NCI-H2029 (cell line): ENCODE results near the gene SPRED2.

Experiments used
- DNase-seq: peaks from one replicate; lab custom pipeline; 2025; lab: John Stamatoyannopoulos, UW

Gene SPRED2

DNA sequence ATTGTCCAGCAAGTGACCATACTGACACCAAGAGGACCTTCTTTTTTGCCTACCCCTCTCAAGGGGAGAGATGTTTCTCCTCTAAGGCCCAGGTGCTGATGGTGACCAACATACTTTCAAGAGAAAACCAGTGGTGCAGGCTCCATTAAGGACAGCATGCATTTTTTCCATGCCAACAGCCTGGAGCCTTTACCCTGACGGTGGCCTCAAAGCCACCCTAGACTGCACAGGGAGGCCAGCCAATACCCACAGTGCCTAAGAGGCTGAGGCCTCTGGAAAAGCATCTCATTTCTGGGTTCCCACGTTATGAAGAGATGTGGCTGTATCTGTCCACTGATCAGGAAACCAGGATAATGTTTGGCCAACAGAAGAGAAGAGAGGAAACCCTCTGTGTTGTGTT lies 19.3 kb downstream of the SPRED2 start:
- DNase-seq: no peak

GRCh38 chr2:65411056-65411795 lies 21.2 kb downstream of the SPRED2 start:
- no peak for DNase-seq

DNA sequence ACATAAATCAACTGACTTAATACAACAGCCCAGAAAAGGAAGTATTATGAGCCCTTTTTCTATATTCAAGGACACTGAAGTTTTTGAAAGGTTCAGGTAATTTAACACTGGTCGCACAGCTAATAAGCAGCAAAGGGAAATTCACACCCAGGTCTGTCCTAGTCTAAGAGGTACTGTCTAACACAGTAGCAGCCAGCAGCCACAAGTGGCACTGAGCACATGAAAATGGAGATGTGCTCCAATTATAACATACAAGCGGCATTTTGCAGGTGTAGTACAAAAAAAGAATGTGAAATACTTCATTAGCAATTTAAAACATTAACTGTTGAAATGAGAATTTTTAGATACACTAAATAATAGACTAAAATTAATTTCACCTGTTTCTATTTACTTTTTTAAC lies 23.4 kb downstream of the SPRED2 start:
- no peak for DNase-seq

- no peak for DNase-seq
These were observed 25.2 kb downstream of the SPRED2 start for GRCh38 chr2:65407240-65407639.

DNA sequence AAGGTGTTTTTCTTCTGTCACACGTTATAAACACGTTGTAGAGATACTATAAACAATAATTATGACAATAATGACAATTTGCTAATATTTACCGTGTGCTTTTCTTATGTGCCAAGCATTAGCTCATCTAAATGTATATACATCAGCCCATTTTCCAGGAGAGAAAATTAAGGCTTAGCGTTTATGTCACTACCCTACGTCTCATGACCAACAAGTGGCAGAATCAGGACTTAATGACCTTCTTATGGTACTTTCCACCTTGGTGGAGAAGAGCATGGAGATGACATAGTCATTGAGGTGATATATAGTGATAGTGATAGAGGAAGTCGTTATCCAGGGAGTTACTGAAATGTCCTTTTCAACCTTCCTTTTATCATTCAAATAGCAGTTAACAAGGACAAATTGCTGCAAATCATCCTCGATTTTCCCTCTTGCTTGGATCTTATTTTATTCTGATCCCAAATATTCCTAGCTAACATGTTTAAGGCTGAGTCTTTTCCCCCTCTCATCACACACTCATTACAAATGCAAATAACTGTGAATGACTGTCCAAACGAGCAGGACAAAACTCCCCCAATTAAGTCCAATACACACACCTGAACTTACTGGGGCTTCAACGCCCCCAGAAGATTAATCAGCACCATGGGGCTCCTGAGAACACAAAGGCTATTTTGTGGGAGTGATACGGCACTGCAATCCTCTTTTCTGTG lies 27.3 kb downstream of the SPRED2 start:
- no peak for DNase-seq

DNA sequence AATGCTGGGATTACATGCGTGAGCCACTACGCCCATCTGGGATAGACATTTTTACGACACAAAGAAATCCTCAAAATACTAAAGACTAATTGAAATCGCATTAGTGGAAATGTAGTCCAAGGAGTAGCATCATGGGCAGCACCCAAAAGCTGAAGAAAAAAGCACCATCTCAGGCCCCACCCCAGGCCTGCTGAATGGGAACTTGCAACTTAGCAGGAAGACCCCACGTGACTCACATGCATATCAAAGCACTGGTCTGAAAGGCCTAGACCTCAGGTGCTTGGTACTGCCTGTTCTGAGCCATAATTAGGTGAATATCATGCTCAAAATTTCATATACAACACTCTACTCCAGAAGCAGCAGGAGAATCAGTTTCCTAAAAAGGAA lies 28.9 kb downstream of the SPRED2 start:
- no peak for DNase-seq

- DNase-seq: no peak
These were observed 29.4 kb downstream of the SPRED2 start for GRCh38 chr2:65402780-65403528.

DNA sequence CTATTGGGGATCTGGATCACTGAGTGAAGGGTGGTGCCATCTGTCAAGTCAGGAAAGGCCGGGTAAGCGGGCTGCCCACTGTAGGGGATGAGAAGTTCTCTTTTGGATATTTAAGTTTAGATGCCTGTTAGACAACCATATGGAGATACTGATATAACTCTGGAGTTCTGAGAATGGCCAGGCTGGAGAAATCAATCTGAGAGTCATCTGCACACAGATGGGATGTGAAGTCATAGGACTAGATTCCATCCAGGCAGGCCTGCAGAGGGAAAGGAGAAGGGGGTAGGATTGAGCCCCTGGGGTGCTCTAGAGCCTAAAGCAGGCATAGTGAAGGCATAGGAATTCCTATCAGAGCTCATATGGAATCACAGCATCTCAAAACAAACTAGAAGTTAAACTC lies 30.1 kb downstream of the SPRED2 start:
- DNase-seq: no peak

DNA sequence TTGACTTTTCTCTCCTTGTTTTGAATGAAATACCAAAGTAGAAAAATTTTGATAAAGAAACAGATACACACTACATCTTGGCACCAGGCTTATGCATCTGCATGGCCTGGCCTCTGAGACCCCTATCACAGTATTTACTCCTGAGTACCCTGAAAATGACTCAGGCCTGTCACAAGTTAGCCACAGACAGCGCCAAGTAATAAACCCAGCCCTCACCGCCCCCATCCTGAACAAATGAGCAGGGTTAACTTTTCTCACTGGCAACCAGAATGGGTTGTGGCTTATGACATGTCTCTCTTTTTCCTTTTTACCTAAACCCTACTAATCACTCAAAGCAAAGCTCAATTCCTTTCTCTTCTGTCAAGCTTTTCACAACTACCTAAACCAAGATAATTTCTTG lies 35.3 kb downstream of the SPRED2 start:
- DNase-seq: no peak

- DNase-seq: no peak
These were observed 35.9 kb downstream of the SPRED2 start for GRCh38 chr2:65396348-65397026.

- no peak for DNase-seq
These were observed 36.6 kb downstream of the SPRED2 start for GRCh38 chr2:65395621-65396347.

DNA sequence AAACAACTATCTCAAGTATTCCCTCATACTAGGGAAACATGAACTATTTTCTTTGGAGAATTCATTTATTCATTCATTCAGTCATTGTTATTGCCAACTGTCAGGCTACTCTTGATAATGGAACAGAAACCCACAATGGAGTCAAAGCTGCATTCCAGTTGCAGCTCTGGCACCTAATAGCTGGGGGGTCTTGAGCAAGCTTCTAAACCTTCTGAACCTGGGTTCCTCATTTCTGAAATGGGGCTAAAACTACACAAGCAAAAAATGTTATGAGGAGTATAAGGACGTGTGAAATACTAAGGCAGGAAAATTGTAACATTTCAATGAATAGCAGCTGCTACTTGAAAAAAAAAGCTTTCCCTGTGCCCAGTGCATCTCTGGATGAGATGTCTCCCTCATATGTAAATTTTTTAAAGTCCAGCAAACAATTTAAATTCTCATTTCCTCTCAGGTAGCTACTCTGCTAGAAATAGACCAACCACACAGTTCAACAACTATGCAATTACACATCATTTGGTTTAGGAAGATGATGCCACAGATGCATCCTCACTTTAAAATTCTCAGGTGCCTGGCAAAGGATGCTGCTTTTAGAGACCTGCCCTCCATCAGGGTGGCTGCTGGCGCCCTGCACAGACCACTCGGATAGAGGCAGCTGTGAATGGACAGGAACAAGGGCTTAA lies 38.5 kb downstream of the SPRED2 start:
- no peak for DNase-seq

- DNase-seq: no peak
These were observed 39.4 kb downstream of the SPRED2 start for GRCh38 chr2:65393046-65393445.

- DNase-seq: no peak
These were observed 39.8 kb downstream of the SPRED2 start for GRCh38 chr2:65392609-65393008.

- DNase-seq: no peak
These were observed 42.3 kb downstream of the SPRED2 start for GRCh38 chr2:65390134-65390533.

DNA sequence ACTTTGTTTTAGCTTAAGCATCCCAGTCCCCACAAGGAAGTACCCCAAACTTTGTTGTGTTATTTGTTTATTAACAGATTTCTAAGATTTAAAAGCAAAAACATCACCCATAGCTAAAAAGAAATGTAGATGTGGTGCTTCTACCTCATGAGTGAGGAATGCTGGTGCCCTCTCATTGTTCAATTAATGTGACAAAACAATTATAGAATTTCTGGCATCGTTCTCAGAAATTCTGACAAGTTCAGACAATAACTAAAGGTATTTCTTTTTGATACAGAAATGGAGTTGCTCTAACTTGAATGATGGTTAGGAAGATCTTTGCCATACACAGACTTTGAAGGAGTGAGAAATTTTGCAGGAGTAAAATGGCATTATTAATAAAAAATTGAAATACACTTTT lies 42.9 kb downstream of the SPRED2 start:
- no peak for DNase-seq

DNA sequence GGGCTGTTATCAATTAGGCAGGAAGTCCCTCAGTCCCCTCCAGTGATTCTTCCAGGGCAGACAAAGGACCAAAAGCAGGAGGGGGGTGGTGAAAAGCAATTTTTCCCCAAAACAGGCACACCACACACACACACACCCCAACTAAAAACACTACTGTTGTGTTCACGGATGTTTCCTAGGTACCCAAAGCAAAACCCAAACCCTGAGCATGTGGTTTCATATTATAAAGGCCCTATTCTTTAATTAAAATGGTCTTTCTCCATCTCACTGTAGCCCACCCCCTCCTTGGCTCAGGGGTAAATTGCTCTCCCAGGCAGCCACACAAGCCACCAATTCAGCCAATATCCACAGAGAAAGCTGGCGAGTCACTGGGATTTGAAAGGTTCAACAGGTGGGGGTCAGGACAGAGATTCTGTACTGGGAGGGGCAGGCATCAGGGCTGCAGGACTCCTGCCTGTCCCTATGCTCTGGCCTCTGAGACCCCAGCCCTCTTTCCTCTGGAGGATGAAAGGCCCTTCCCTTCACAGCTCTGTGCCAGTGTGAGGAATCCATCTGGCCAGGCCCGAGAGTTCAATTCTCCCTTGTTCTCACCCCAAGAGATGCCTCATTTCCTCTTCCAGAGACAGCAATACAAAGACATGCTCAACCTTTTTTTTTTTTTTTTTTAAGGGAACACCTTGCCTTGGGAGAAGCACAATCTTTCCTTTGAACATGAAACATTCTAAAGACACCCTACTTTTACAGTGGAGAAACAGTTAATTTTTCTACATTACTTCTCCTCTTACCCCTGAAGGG lies 43.6 kb downstream of the SPRED2 start:
- DNase-seq: no peak

DNA sequence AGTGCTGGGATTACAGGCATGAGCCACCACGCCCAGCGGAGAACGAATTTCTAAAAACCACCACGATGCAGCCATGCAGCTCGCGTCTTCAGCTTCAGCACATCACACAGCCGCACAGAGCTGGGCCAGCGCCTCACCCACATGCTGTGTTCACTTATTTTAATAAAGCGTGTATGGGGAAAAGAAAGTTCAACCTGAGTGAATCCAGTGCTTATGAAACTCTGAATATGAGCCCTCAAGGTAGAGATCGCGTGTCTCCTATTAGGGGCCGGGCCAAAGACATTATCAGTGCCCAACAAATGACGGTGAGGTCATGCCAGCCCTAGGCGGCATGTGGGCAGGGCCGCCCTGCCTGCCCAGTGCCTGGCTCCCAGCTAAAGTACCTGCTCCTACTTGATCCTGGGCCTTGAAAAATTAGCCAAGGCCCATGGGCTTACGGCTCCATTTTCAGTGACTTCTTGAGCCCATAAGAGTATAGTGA lies 44.3 kb downstream of the SPRED2 start:
- no peak for DNase-seq

DNA sequence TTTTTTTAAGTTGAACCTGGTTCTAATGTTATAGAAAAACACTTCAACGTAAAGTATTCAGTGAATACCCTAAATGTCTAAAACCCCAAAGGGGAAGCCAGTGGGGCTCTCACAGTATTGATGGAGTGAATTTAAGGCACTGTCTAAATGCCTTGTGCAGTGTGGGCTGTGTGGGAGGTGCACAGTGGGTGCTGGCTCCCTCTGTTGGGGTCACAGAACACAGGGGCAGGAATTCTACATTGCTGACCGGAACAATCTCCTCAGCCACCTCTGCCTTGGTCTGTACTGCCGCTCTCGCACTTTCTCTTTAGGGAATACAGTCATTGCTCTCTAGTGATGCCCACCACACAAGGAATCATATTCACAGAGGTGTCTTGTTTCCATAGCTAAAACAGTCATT lies 45.4 kb downstream of the SPRED2 start:
- no peak for DNase-seq

DNA sequence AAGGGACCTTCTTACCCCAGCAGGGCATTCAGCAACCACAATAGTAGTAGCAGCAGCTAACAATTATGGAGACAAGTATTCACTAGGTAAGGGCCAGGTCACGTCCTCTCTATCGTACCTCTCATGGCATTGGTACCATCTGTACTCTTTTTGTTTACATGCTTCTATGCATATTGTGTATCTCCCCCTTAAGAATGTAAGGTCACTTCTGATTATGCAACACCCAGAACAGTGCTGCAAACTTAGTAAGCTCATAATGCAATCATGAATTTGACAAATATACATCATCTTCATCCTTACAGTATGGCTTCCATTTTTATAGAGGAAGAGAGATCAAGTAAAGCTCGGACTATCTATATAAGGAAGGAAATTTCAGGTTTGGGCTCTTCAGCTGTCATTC lies 46.1 kb downstream of the SPRED2 start:
- DNase-seq: no peak
